HG02870 (cell line): ENCODE measurements around the gene CHI3L2.

Experiments
- ATAC-seq: cut with Tn5 transposase; IDR thresholded peaks from one replicate; pipeline ENCODE4 v1.9.1; 2021; ENCODE audit warnings: mild to moderate bottlenecking, moderate library complexity; ENCODE audit not compliant: unreplicated experiment

Gene CHI3L2

DNA sequence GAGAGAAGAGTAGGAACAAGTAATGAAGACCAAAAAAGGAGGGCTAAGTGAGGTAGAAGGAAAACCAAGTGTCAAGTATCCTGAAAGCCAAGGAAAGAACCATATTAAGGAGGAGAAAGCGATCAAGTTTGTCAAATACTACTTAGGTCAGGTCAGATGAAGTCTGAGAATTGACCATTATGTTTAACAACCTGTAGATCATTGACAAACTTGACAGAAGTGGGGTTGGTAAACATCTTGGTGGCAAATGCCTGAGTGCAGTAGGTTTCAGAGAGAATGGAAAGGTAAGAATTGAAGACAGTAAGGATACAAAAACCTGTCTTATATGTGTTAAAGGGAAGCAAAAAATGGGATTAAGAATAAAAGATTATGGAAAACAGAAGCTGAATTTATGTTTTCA lies 59.4 kb downstream of the CHI3L2 start:
- no peak for ATAC-seq

DNA sequence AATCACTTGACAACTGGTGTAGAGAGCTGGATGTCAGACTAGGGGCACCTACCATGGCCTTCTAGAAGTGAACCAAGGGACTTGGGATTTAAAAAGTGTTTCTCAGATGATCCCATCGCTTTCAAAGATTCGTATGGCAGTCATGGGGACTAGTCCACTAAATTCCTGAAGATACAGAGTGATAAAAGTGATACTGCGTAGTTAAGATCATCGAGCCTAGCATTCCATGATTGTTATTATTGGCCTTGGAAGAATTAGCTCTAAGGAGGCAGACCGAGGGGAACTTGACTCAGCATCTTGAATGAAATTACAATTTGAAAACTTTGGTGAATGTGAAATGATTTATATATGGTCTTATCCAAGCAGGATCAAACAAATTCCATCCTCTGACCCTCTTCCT lies 61.9 kb downstream of the CHI3L2 start:
- no peak for ATAC-seq

DNA sequence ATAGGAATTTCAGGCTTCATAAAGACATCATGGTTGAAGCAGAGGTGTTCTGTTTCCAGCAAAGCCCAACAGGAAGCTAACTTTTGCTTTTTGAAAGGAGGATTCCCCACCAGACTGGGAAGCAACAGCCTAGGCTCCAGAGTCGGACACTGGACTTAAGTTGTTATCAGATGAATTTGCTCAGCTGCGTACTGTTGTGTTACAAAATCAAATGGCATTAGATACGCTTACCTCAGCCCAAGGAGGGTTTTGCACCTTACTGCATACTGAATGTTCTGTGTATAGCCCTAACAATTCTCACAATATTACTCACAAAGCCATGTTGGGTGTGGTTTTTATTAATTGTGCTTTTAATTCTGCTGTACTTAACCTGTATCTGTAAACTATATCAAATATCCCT lies 62.6 kb downstream of the CHI3L2 start:
- ATAC-seq = no peak

DNA sequence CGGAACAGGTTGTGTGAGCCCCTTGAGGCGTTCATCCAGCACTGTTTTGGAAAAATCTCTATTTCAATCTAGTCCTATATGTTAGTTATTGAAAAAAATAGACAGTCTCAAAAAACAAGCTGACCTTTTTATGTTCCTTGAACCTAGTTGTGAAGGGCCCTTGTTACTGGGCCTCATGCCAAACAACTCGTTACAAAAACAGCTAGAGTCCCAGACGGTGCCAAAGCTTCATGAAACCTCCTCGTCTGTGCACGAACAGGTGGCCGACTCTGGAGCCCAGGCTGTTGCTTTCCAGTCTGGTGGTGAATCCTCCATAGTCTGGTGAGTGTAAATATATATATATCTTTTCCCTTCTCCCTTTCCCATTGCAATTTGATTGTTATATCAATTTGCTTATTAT lies 63.1 kb downstream of the CHI3L2 start, which contains the start of gene CHIA:
TSS of gene CHIA (plus strand) at position 222 of the 400 bp plus-strand sequence. CDS start 19,617 bp downstream, outside the sequence.
- ATAC-seq = no peak
